Measurements from ENCODE around the gene HEPN1. TPM values are rescaled to one million over a fixed set of nuclear protein-coding genes. Genes with fewer than 3 reads are reported as not detected.

The HEPN1 gene
- total and polyA plus RNA-seq, 9 of the 15 experiments (the other 6 are each of a cell fraction or from before 2014, with no cell fraction given) = not detected

GRCh38 chr11:124886978-124887666 is 31.9 kb upstream of the HEPN1 start:
- Histone ChIP-seq H3K36me3 (ENCODE audit: control insufficient read depth, insufficient read depth, low read length) (no peaks in the 10 kb centered on the region), H3K4me1 (replicated peaks in 1 of 2; ENCODE audit: control insufficient read depth in 2 of 2, insufficient read depth in 2 of 2, low read length in 2 of 2) (peaks cover 6 to 7% of the 10 kb centered on the region in 2 experiments; a peak in 2 of 5 replicates), H3K9me1 (ENCODE audit: control insufficient read depth, insufficient read depth, low read length) (no peaks in the 10 kb centered on the region), H3K4me2 (ENCODE audit: insufficient read depth, low read length) (no peak overlapping the region), H3K27me3 (ENCODE audit: control insufficient read depth in 2 of 2, insufficient read depth in 2 of 2, low read length in 2 of 2) (peaks cover 11 to 66% of the 10 kb centered on the region in 2 experiments; a peak in 4 of 5 replicates), H4K20me1 (replicated peaks; ENCODE audit: control insufficient read depth, insufficient read depth, low read length) (0 out of 2 replicates have a peak, but pooled peaks cover 3% of the 10 kb centered on the region), H3K4me3 (no peak overlapping the region), H3K9ac (ENCODE audit: insufficient read depth in 1 of 2, low read depth in 2 of 2, low read length in 2 of 2) (no peak overlapping the region), H3K9me3 (replicated peaks; ENCODE audit: control insufficient read depth, insufficient read depth, low read depth, low read length) (no peaks in the 10 kb centered on the region), H2AFZ (ENCODE audit: low read depth, low read length) (no peak overlapping the region), H3K27ac (ENCODE audit: extremely low read depth, low read depth, low read length) (no peak overlapping the region), H3K79me2 (ENCODE audit: control insufficient read depth, insufficient read depth, low read length) (no peaks in the 10 kb centered on the region)
- no peak for FAIRE-seq
- TF ChIP-seq ZBTB43 (CRISPR knock-in tag; IDR thresholded peaks at IDR 0.05) (no peak), FOXK2 (conservative IDR thresholded peaks at IDR 0.05 in 1 of 2, IDR thresholded peaks at IDR 0.05 in 1 of 2; ENCODE audit: low read depth in 2 of 2) (no peak), DDX20 (tag; IDR thresholded peaks at IDR 0.05; ENCODE audit: low read depth) (no peak), ETV6 (IDR thresholded peaks at IDR 0.05; ENCODE audit: borderline replicate concordance in 1 of 2, low read depth in 2 of 2, low read length in 1 of 2) (no peak), ETV6 (CRISPR knock-in tag; IDR thresholded peaks at IDR 0.05; ENCODE audit: borderline replicate concordance) (no peak), ARID1B (IDR thresholded peaks at IDR 0.05) (no peak), MIER1 (IDR thresholded peaks at IDR 0.05; ENCODE audit: low read depth) (no peak)
- ChIA-PET CTCF (ENCODE audit: low intra/inter-chr PET ratio) (no interaction called here), POLR2A (interaction anchor here (0.7 kb wide), 2 partner anchors 18 to 32 kb away, joined by 3 read pairs; no protein-coding TSS in a partner anchor)
- intact Hi-C loops (cut with micrococcal nuclease) = no loop called here
- no peak for ATAC-seq
- DNase-seq (ENCODE audit: extremely low read depth in 1 of 4, low spot score in 3 of 4) = no peak
- BruUV-seq (replicated peaks) = no TSS peak
- in situ Hi-C loops (cut with MboI) = no loop called here
- 2% methylated on average over 6 of the region's 12 CpGs for WGBS (ENCODE audit: insufficient coverage, low coverage, missing lambda C conversion rate)

Measured in K562 (cell line).